ENCODE measurements around the gene SLC28A1. TPM values are rescaled to one million over a fixed set of nuclear protein-coding genes. Genes with fewer than 3 reads are reported as not detected.

The SLC28A1 gene, protein sequence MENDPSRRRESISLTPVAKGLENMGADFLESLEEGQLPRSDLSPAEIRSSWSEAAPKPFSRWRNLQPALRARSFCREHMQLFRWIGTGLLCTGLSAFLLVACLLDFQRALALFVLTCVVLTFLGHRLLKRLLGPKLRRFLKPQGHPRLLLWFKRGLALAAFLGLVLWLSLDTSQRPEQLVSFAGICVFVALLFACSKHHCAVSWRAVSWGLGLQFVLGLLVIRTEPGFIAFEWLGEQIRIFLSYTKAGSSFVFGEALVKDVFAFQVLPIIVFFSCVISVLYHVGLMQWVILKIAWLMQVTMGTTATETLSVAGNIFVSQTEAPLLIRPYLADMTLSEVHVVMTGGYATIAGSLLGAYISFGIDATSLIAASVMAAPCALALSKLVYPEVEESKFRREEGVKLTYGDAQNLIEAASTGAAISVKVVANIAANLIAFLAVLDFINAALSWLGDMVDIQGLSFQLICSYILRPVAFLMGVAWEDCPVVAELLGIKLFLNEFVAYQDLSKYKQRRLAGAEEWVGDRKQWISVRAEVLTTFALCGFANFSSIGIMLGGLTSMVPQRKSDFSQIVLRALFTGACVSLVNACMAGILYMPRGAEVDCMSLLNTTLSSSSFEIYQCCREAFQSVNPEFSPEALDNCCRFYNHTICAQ
- not detected in 2 replicates for total RNA-seq (2014; rRNA removed; shearing (Covaris generic))

- no peak for DNase-seq (ENCODE audit: low read depth)
Measured at GRCh38 chr15:84883916-84884781, at the start of gene SLC28A1. TSS of gene SLC28A1 (plus strand) at chr15:84884662. CDS start at chr15:84887761, 3,099 bp downstream.

- DNase-seq (ENCODE audit: low read depth), result no peak
Measured at GRCh38 chr15:84834969-84835368, 49.5 kb upstream of the SLC28A1 start.

- no peak for DNase-seq (ENCODE audit: low read depth)
Measured at GRCh38 chr15:84835661-84836337, 48.7 kb upstream of the SLC28A1 start.

GRCh38 chr15:84836844-84837243 lies 47.6 kb upstream of the SLC28A1 start:
- no peak for DNase-seq (ENCODE audit: low read depth)

- DNase-seq (ENCODE audit: low read depth), result no peak
Measured at GRCh38 chr15:84839714-84840113, 44.7 kb upstream of the SLC28A1 start.

DNA sequence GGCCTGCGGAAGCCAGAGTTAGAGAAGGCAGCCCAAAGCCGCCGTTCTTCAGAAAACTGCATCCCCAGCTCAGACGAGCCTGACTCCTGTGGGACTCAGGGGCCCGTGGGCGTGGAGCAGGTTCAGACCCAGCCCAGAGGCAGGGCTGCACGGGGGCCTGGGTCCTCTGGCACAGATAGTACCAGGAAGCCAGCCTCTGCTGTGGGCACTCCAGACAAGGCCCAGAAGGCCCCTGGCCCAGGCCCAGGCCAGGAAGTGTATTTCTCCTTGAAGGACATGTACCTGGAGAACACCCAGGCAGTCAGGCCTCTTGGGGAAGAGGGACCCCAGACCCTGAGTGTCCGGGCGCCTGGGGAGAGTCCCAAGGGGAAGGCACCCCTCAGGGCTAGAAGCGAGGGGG lies 44.2 kb upstream of the SLC28A1 start:
- no peak for DNase-seq (ENCODE audit: low read depth)

DNA sequence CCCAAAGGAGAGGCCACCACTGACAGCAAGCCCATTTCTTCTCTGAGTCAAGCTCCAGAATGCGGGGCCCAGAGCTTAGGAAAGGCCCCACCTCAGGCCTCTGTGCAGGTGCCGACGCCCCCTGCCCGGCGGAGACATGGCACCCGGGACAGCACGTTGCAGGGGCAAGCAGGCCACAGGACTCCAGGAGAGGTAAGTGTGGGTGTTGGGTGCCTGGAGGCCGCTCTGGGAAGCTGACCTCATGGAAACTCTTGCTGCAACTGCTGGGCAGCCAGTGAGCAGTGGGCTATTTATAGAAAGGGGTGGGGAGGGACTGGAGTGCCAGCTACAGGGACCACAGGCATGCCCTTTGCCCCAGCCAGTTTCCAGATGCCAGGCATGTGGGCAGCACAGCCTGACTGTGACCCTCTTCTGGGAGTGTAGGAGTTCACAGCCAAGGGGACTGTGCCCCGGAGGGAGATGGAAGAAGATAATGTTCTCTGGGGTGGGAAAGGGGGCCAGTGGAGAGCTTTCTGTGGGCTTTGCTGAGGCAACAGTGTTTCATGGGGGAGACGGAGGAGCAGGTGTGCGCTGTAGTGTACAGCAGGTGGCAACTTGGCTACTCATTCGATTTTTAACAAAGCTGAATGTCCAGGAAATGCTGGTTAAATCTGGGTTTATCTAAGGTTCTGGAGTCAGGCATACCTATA lies 43.6 kb upstream of the SLC28A1 start:
- DNase-seq (ENCODE audit: low read depth), result peak; percentile 84

DNA sequence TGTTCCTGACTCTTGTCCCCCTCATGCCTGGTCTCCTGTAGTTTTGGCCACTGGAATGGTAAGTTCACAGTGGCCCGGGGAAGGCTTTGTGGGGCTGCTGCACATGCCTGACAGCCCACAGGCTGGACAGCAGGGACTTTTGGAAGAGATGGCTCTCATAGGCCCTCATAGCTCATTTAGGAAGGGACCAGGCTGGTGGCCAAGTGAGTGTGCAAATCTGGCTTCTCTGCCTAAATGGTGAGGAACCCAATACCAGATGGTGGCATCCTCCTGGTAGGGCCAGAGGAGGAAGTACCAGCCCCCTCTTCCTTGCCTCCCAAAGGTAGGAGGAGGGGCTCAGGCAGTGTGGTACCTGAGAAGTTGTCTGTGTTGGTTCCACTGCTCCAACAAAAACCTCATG lies 41.7 kb upstream of the SLC28A1 start:
- DNase-seq (ENCODE audit: low read depth), result no peak

DNA sequence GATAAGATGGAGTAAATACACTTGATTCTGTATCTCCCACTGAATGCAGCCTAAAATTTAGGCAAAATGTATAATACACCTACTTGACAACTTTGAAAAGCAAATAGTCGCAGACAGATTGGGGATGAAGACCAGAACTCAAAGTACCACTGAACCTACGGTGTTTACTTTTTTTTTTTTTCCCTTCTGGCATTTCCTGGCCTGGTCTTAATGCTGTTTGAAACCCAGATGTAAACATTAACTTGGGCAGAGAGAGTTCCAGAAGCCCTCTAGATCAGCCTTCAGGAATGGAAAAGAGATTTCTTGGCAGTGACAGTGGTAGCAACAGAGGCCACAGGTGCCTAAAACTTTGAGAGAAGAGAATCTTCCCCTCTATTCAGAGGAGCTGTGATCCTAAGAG lies 39.5 kb upstream of the SLC28A1 start:
- no peak for DNase-seq (ENCODE audit: low read depth)

GRCh38 chr15:84845631-84846030 lies 38.8 kb upstream of the SLC28A1 start:
- peak; percentile 78 for DNase-seq (ENCODE audit: low read depth)

GRCh38 chr15:84846269-84846668 lies 38.2 kb upstream of the SLC28A1 start:
- DNase-seq (ENCODE audit: low read depth), result no peak

DNA sequence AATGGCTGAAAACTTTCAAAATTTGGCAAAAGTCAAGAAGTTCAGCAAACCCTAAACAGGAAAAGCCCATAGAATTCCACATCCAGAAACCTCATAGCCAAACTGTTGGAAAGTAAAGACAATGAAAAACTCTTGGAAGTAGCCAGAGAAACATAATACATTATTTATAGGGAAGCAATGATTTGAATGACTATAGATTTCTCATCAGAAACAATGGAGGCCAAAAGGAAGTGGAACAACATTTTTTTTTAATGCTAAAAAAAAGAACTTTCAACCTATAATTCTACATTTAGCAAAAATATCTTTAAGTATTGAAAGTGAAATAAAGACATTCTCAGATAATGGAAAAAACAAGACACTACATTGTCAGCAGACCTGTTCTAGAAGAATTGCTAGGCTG lies 37.1 kb upstream of the SLC28A1 start:
- no peak for DNase-seq (ENCODE audit: low read depth)

GRCh38 chr15:84852212-84852611 lies 32.2 kb upstream of the SLC28A1 start:
- DNase-seq (ENCODE audit: low read depth), result no peak

DNA sequence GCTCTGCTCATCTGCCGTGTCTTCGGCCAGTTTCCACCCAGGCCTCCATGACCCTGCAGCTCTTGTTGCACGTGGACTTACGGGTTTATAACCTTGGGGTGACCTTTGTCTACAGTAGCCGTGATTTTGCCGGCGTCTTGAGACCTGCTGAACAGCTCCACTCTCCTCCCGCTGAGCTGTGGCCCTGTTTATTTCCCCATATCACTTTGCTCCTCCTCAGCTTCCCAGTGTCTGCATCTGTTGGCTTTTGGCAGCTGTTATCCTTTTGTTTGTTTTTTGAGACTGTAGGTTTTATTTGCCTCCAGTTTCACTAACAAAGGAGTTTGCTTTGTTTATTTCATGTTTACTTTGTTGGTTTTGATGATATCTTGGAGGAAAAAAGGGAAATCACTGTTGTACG lies 29.3 kb upstream of the SLC28A1 start:
- DNase-seq (ENCODE audit: low read depth), result no peak

- no peak for DNase-seq (ENCODE audit: low read depth)
Measured at GRCh38 chr15:84855765-84856164, 28.7 kb upstream of the SLC28A1 start.

DNA sequence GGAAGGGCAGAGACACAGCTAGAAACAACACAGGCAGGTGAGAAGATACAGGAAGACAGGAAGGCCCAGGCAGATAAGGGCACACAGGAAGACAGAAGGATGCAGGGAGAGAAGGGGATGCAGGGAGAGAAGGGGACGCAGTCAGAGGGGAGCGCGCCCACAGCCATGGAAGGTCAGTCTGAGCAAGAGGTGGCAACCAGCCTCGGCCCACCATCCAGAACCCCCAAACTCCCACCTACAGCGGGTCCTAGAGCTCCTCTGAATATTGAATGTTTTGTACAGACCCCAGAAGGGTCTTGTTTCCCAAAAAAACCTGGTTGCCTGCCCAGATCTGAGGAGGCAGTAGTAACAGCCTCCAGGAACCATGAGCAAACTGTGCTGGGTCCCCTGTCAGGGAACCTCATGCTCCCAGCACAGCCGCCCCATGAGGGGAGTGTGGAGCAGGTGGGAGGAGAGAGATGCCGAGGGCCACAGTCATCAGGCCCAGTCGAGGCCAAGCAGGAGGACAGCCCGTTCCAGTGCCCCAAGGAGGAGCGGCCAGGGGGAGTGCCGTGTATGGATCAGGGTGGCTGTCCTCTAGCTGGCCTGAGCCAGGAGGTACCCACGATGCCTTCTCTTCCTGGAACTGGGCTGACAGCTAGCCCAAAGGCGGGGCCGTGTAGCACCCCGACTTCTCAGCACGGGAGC lies 27.6 kb upstream of the SLC28A1 start:
- no peak for DNase-seq (ENCODE audit: low read depth)

DNA sequence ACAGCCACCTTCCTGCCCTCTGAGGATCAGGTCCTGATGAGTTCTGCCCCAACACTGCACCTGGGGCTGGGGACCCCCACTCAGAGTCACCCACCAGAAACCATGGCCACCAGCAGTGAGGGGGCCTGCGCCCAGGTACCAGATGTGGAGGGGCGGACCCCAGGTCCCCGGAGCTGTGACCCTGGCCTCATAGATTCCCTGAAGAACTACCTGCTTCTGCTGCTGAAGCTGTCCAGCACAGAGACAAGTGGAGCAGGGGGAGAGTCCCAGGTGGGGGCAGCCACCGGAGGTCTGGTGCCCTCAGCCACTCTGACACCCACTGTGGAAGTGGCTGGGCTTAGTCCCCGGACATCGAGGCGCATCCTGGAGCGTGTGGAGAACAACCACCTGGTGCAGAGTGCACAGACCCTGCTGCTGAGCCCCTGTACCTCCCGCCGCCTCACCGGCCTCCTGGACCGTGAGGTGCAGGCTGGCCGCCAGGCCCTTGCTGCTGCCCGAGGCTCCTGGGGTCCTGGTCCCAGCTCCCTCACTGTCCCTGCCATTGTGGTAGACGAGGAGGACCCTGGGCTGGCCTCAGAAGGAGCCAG lies 27.0 kb upstream of the SLC28A1 start:
- DNase-seq (ENCODE audit: low read depth), result no peak

GRCh38 chr15:84858231-84858630 lies 26.2 kb upstream of the SLC28A1 start:
- no peak for DNase-seq (ENCODE audit: low read depth)

DNA sequence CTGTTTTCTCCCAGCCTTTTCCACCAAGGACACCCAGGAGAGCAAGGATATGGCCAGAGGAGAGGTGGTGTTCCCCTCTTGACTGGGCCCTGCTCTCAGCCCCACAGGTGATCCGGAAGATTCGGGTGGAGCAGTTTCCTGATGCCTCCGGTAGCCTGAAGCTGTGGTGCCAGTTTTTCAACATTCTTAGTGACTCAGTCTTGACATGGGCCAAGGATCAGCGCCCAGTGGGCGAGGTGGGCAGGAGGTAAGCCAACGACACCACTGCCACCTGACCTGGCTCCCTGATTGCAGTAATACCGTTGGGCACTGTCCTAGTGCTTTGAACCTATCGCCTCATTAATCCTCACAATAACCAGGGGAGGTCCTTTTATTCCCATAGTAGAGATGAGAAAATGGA lies 25.3 kb upstream of the SLC28A1 start:
- no peak for DNase-seq (ENCODE audit: low read depth)

DNA sequence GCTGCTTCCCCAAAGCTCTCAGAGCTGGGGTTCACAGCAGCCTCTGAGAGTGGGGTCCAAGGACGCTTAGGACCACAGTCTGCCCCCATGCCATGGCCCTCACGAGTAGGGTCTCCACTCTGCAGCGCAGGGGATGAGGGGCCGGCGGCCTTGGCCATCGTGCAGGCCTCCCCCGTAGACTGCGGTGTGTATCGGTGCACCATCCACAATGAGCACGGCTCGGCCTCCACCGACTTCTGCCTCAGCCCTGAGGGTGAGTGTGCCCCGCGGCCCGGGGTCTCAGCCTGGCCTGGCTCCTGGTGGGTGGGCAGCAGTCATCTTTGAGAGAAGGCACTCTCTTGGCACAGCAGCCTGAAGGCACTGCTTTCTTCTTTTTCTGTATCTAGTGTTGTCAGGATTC lies 24.8 kb upstream of the SLC28A1 start:
- DNase-seq (ENCODE audit: low read depth), result no peak

All from RPMI7951 (cell line).